Measurements from ENCODE around the gene ATG9A.

- TF ChIP-seq EP300 (IDR thresholded peaks at IDR 0.05) (no peak), POLR2A (IDR thresholded peaks at IDR 0.05) (no peak)
Observed at GRCh38 chr2:219272995-219273394, 43.6 kb upstream of the ATG9A start.
